SKM-1 treated with dmso at 0.1 percent for 144 hours (cell line): ENCODE results near the gene ZG16B.

Experiments used
- DNase-seq: peaks from one replicate; lab custom pipeline; 2025; ENCODE audit not compliant: unreplicated experiment; lab: John Stamatoyannopoulos, UW

Gene ZG16B

GRCh38 chr16:2804728-2805127, 25.4 kb upstream of the ZG16B start:
- no peak for DNase-seq

GRCh38 chr16:2806286-2806685, 23.8 kb upstream of the ZG16B start:
- DNase-seq: no peak

GRCh38 chr16:2808181-2808580, 21.9 kb upstream of the ZG16B start:
- no peak for DNase-seq

GRCh38 chr16:2809149-2809760, 20.8 kb upstream of the ZG16B start:
- no peak for DNase-seq

- DNase-seq: no peak
These were observed 19.5 kb upstream of the ZG16B start for GRCh38 chr16:2810651-2811050.

- no peak for DNase-seq
These were observed 18.2 kb upstream of the ZG16B start for GRCh38 chr16:2811703-2812471.

GRCh38 chr16:2813771-2814221, 16.3 kb upstream of the ZG16B start:
- DNase-seq: no peak

GRCh38 chr16:2814551-2815298, 15.4 kb upstream of the ZG16B start:
- DNase-seq: no peak

GRCh38 chr16:2815299-2815771, 14.8 kb upstream of the ZG16B start:
- DNase-seq: no peak

- peak; percentile 46 for DNase-seq
These were observed 13.3 kb upstream of the ZG16B start, which contains the start of gene PRSS21 for GRCh38 chr16:2816751-2817339. Gene PRSS21, plus strand, starts transcription at chr16:2817237. Its CDS starts 32 bp downstream, at chr16:2817269.

- peak; percentile 28 for DNase-seq
These were observed 12.5 kb upstream of the ZG16B start for GRCh38 chr16:2817340-2818271.

GRCh38 chr16:2818272-2818876, 11.7 kb upstream of the ZG16B start:
- no peak for DNase-seq

GRCh38 chr16:2819179-2819938, 10.7 kb upstream of the ZG16B start:
- no peak for DNase-seq

GRCh38 chr16:2819939-2820835, 9.9 kb upstream of the ZG16B start:
- no peak for DNase-seq

- DNase-seq: no peak
These were observed 9.1 kb upstream of the ZG16B start for GRCh38 chr16:2820836-2821486.

- no peak for DNase-seq
These were observed 8.5 kb upstream of the ZG16B start for GRCh38 chr16:2821487-2822157.

GRCh38 chr16:2822158-2822495, 8.0 kb upstream of the ZG16B start:
- no peak for DNase-seq
